ENCODE measurements around the gene COPZ2. TPM values are rescaled to one million over a fixed set of nuclear protein-coding genes. Genes with fewer than 3 reads are reported as not detected.

The COPZ2 gene
- total and polyA plus RNA-seq, 9 of the 15 experiments (the other 6 are each of a cell fraction or from before 2014, with no cell fraction given) = 0.22 to 0.49 TPM; not detected in 7

- TF ChIP-seq CREB3L1 (IDR thresholded peaks at IDR 0.05; ENCODE audit: borderline replicate concordance, low read depth) (no peak), SMARCE1 (IDR thresholded peaks at IDR 0.05) (no peak), AFF4 (CRISPR knock-in tag; IDR thresholded peaks at IDR 0.05) (no peak), ETV6 (IDR thresholded peaks at IDR 0.05; ENCODE audit: borderline replicate concordance in 1 of 2, low read depth in 2 of 2, low read length in 1 of 2) (no peak), ETV6 (CRISPR knock-in tag; IDR thresholded peaks at IDR 0.05; ENCODE audit: borderline replicate concordance) (no peak), KAT2B (IDR thresholded peaks at IDR 0.05; ENCODE audit: low read depth, low read length) (peak; percentile 27), LCOR (CRISPR knock-in tag; IDR thresholded peaks at IDR 0.05) (no peak; the same call in 1 of the 2 replicates), RBM15 (IDR thresholded peaks at IDR 0.05; ENCODE audit: insufficient read depth, low read length) (no peak), MYC (IDR thresholded peaks at IDR 0.05; ENCODE audit: low read depth, low read length) (no peak), MYC (CRISPR knock-in tag; IDR thresholded peaks at IDR 0.05; ENCODE audit: borderline replicate concordance, low read depth) (no peak), CHD2 (IDR thresholded peaks at IDR 0.05; ENCODE audit: low read depth, low read length) (no peak), MEF2A (IDR thresholded peaks at IDR 0.05; ENCODE audit: control insufficient read depth, low read depth, low read length) (no peak), SNIP1 (IDR thresholded peaks at IDR 0.05; ENCODE audit: low read depth) (no peak), STAG1 (CRISPR knock-in tag; IDR thresholded peaks at IDR 0.05; ENCODE audit: borderline replicate concordance) (peak; percentile 83), ZBTB9 (CRISPR knock-in tag; IDR thresholded peaks at IDR 0.05) (peak; percentile 26; the same call in 1 of the 2 replicates), TBL1XR1 (IDR thresholded peaks at IDR 0.05; ENCODE audit: low read length in 2 of 2) (no peak), ZNF668 (CRISPR knock-in tag; IDR thresholded peaks at IDR 0.05) (no peak), ZFP36 (IDR thresholded peaks at IDR 0.05; ENCODE audit: low read depth, low read length, partially characterized antibody) (no peak), DIDO1 (tag; IDR thresholded peaks at IDR 0.05; ENCODE audit: low read depth) (no peak)
- TF ChIP-seq, protein P1, sequence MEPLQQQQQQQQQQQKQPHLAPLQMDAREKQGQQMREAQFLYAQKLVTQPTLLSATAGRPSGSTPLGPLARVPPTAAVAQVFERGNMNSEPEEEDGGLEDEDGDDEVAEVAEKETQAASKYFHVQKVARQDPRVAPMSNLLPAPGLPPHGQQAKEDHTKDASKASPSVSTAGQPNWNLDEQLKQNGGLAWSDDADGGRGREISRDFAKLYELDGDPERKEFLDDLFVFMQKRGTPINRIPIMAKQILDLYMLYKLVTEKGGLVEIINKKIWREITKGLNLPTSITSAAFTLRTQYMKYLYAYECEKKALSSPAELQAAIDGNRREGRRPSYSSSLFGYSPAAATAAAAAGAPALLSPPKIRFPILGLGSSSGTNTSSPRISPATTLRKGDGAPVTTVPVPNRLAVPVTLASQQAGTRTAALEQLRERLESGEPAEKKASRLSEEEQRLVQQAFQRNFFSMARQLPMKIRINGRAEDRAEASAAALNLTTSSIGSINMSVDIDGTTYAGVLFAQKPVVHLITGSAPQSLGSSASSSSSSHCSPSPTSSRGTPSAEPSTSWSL (CRISPR knock-in tag; IDR thresholded peaks at IDR 0.05; ENCODE audit: borderline replicate concordance) = no peak
These were observed 10.9 kb downstream of the COPZ2 start (continued) for GRCh38 chr17:48026502-48027321.

All from K562 (cell line).